H54 (cell line): ENCODE measurements around the gene KYAT1.
"Not testable (repeated sequence)": the region's sequence is repeated elsewhere in the genome, so short reads cannot be mapped to it uniquely, and the experiment has no call there.

Experiments
- DNase-seq: peaks from one replicate; pipeline ENCODE4 v3.0.0; 2011; ENCODE audit warnings: low spot score, mixed read lengths; ENCODE audit not compliant: insufficient read length
- FAIRE-seq: peaks from 3 replicates; lab custom pipeline; 2011; peaks lifted over from hg19 to GRCh38; lab: Jason Lieb, UNC
- POLR2A ChIP-seq: IDR thresholded peaks from 2 replicates; pipeline ENCODE4 v1.6.1; 2011; ENCODE audit warnings: low read depth, mild to moderate bottlenecking, low read length

KYAT1 gene

GRCh38 chr9:128885798-128886197, 4.0 kb upstream of the KYAT1 start:
- FAIRE-seq (no peak), DNase-seq (no peak)
- no peak for TF ChIP-seq POLR2A

- DNase-seq (no peak), FAIRE-seq (no peak)
- no peak for TF ChIP-seq POLR2A
Measured at GRCh38 chr9:128885376-128885775, 3.6 kb upstream of the KYAT1 start.

GRCh38 chr9:128884164-128884563, 2.4 kb upstream of the KYAT1 start:
- DNase-seq (no peak), FAIRE-seq (no peak)
- no peak for TF ChIP-seq POLR2A

- TF ChIP-seq POLR2A, result no peak
- DNase-seq (no peak), FAIRE-seq (no peak)
Measured at GRCh38 chr9:128882677-128883603, 1.2 kb upstream of the KYAT1 start.

GRCh38 chr9:128877852-128878251, 3.9 kb downstream of the KYAT1 start:
- DNase-seq (no peak), FAIRE-seq (no peak)
- no peak for TF ChIP-seq POLR2A

GRCh38 chr9:128870941-128871265, 10.8 kb downstream of the KYAT1 start:
- not testable (repeated sequence) for DNase-seq, FAIRE-seq

- no peak for TF ChIP-seq POLR2A
- FAIRE-seq, result no peak
- DNase-seq, result no peak
Measured at GRCh38 chr9:128870128-128870940, 11.4 kb downstream of the KYAT1 start.

GRCh38 chr9:128863647-128864046, 18.1 kb downstream of the KYAT1 start:
- peak; percentile 81 for DNase-seq
- TF ChIP-seq POLR2A, result no peak
- no peak for FAIRE-seq

- no peak for DNase-seq
- no peak for TF ChIP-seq POLR2A
- no peak for FAIRE-seq
Measured at GRCh38 chr9:128862401-128862851, 19.3 kb downstream of the KYAT1 start.

- TF ChIP-seq POLR2A, result no peak
- no peak for FAIRE-seq
- DNase-seq, result no peak
Measured at GRCh38 chr9:128861501-128861900, 20.2 kb downstream of the KYAT1 start.

GRCh38 chr9:128860937-128861336, 20.8 kb downstream of the KYAT1 start:
- no peak for FAIRE-seq
- TF ChIP-seq POLR2A, result no peak
- no peak for DNase-seq

GRCh38 chr9:128858476-128858875, 23.3 kb downstream of the KYAT1 start:
- FAIRE-seq, DNase-seq: not testable (repeated sequence)

- not testable (repeated sequence) for FAIRE-seq, DNase-seq
Measured at GRCh38 chr9:128854454-128854853, 27.3 kb downstream of the KYAT1 start.

- not testable (repeated sequence) for FAIRE-seq, DNase-seq
Measured at GRCh38 chr9:128852646-128853045, 29.1 kb downstream of the KYAT1 start.

GRCh38 chr9:128851779-128852600, 29.8 kb downstream of the KYAT1 start:
- not testable (repeated sequence) for FAIRE-seq, DNase-seq

- not testable (repeated sequence) for FAIRE-seq, DNase-seq
Measured at GRCh38 chr9:128851024-128851423, 30.7 kb downstream of the KYAT1 start.
